BJ (cell line): ENCODE measurements around the gene TMEM116. TPM values are rescaled to one million over a fixed set of nuclear protein-coding genes. Genes with fewer than 3 reads are reported as not detected.

Source experiments
- CTCF ChIA-PET: fragments of 350-600 bp; formaldehyde crosslinking; extraction: SDS; loops from one replicate; lab custom pipeline; 2021; ENCODE audit warnings: antibody characterized with exemption, inconsistent platforms; lab: Yijun Ruan, JAX
- POLR2A ChIA-PET: fragments of 300-600 bp; sonication (Branson Sonifier 250); formaldehyde crosslinking; extraction: SDS; loops from one replicate; lab custom pipeline; 2021; ENCODE audit warnings: antibody characterized with exemption; lab: Charles Lee
- DNase-seq: peaks from one replicate; pipeline ENCODE4 v3.0.0-alpha.2; 2011; ENCODE audit warnings: low read depth
- H3K27me3 ChIP-seq: 2 replicates; pipeline ENCODE4 v1.6.0; 2011; ENCODE audit warnings: low read length; ENCODE audit not compliant: control insufficient read depth, insufficient read depth
- H3K36me3 ChIP-seq: 2 replicates; pipeline ENCODE4 v1.5.1; 2011; ENCODE audit warnings: low read length; ENCODE audit not compliant: control insufficient read depth, insufficient read depth
- H3K4me3 ChIP-seq: 2 replicates; pipeline ENCODE4 v1.5.1; 2011; ENCODE audit warnings: low read depth, mild to moderate bottlenecking, control low read depth, low read length
- CTCF ChIP-seq: IDR thresholded peaks from 2 replicates; pipeline ENCODE4 v1.5.1; 2011; ENCODE audit warnings: low read depth, mild to moderate bottlenecking, control low read depth, inconsistent platforms, low read length, moderate library complexity; ENCODE audit not compliant: insufficient read depth
- polyA plus RNA-seq: library from polyadenylated mRNA; depleted of rRNA; stranded (reverse); fragments of >200 nt; gene quantifications from 2 replicates; pipeline ENCODE4 v1.2.3, GENCODE V29; 2011

Gene TMEM116
- polyA plus RNA-seq, 1 experiment = 16.6 TPM

GRCh38 chr12:112023759-112024396 lies 10.9 kb upstream of the TMEM116 start:
- no peak for DNase-seq
- no peak overlapping the region for H3K4me3 ChIP-seq
- peaks cover 12% of the 10 kb centered on the region for H3K36me3 ChIP-seq
- CTCF ChIA-PET = interaction anchor here (0.6 to 0.8 kb wide), 2 partner anchors 83 to 1593 kb away, joined by 3 read pairs; no protein-coding TSS in a partner anchor
- POLR2A ChIA-PET = no interaction called here
- H3K27me3 ChIP-seq = no peaks in the 10 kb centered on the region
- no peak for TF ChIP-seq CTCF

GRCh38 chr12:112022241-112023016 lies 9.5 kb upstream of the TMEM116 start:
- ChIA-PET CTCF (interaction anchor here (0.6 to 1.2 kb wide), 4 partner anchors 8 to 226 kb away, joined by 3 to 5 read pairs (median 4); no protein-coding TSS in a partner anchor), POLR2A (no interaction called here)
- no peak for TF ChIP-seq CTCF
- no peak for DNase-seq
- H3K4me3 ChIP-seq = no peak overlapping the region
- H3K27me3 ChIP-seq = no peaks in the 10 kb centered on the region
- peaks cover 11% of the 10 kb centered on the region for H3K36me3 ChIP-seq

- Histone ChIP-seq H3K27me3 (no peaks in the 10 kb centered on the region), H3K4me3 (no peak overlapping the region), H3K36me3 (peaks cover 11% of the 10 kb centered on the region)
- POLR2A ChIA-PET = interaction anchor here (0.6 kb wide), 1 partner anchor 72 kb away, joined by 3 read pairs; no protein-coding TSS in a partner anchor
- CTCF ChIA-PET = interaction anchor here (1.0 to 1.2 kb wide), 2 partner anchors 14 to 19 kb away, joined by 4 to 5 read pairs; no protein-coding TSS in a partner anchor
- DNase-seq = no peak
- TF ChIP-seq CTCF = no peak
Observed at GRCh38 chr12:112020947-112021457, 8.0 kb upstream of the TMEM116 start.

GRCh38 chr12:112018571-112019237 lies 5.7 kb upstream of the TMEM116 start:
- H3K4me3 ChIP-seq = no peak overlapping the region
- no peaks in the 10 kb centered on the region for H3K27me3 ChIP-seq
- H3K36me3 ChIP-seq = peaks cover 10% of the 10 kb centered on the region
- ChIA-PET POLR2A (no interaction called here), CTCF (interaction anchor here (0.9 kb wide), 1 partner anchor 73 kb away, joined by 3 read pairs; no protein-coding TSS in a partner anchor)
- no peak for DNase-seq
- no peak for TF ChIP-seq CTCF
